Stimulated activated CD4-positive, alpha-beta T cell treated with anti-CD3 and anti-CD28 coated beads, Interleukin-4, amount 100 ng/mL, for 4 hours (primary cell): ENCODE results near the gene ASB3.
"Not testable (repeated sequence)": the region's sequence is repeated elsewhere in the genome, so short reads cannot be mapped to it uniquely, and the experiment has no call there.

Experiments used
- DNase-seq, 2 experiments: peaks; one replicate each; pipeline ENCODE4 v3.0.0-alpha.2; 2020

The ASB3 gene

GRCh38 chr2:53786705-53787613, at the start of gene ASB3, which contains the start of gene ERLEC1:
Gene ASB3, minus strand, starts transcription at chr2:53786953. Its CDS starts 21,381 bp downstream, at chr2:53765572.
Gene ERLEC1, plus strand, starts transcription at chr2:53787044. Its CDS starts 167 bp downstream, at chr2:53787211.
- DNase-seq: peak; percentile 79 to 81

GRCh38 chr2:53829980-53830290, 43.2 kb upstream of the ASB3 start:
- not testable (repeated sequence) for DNase-seq

GRCh38 chr2:53829273-53829979, 42.7 kb upstream of the ASB3 start:
- DNase-seq: no peak

GRCh38 chr2:53828331-53828730, 41.6 kb upstream of the ASB3 start:
- no peak for DNase-seq

- DNase-seq: no peak
These were observed 40.8 kb upstream of the ASB3 start for GRCh38 chr2:53827398-53828175.

GRCh38 chr2:53826587-53827397, 40.0 kb upstream of the ASB3 start:
- no peak for DNase-seq

GRCh38 chr2:53826030-53826410, 39.3 kb upstream of the ASB3 start:
- no peak for DNase-seq

- peak in 1 of 2 experiments; percentile 5 for DNase-seq
These were observed 36.9 kb upstream of the ASB3 start for GRCh38 chr2:53823639-53824038.

- DNase-seq: no peak
These were observed 35.1 kb upstream of the ASB3 start for GRCh38 chr2:53821810-53822209.

GRCh38 chr2:53820711-53821110, 34.0 kb upstream of the ASB3 start:
- no peak for DNase-seq

GRCh38 chr2:53820048-53820447, 33.3 kb upstream of the ASB3 start:
- no peak for DNase-seq

GRCh38 chr2:53819634-53820033, 32.9 kb upstream of the ASB3 start:
- no peak for DNase-seq

GRCh38 chr2:53818854-53819435, 32.2 kb upstream of the ASB3 start:
- no peak for DNase-seq

- DNase-seq: no peak
These were observed 26.4 kb upstream of the ASB3 start for GRCh38 chr2:53813151-53813550.

- no peak for DNase-seq
These were observed 24.8 kb upstream of the ASB3 start for GRCh38 chr2:53811601-53812000.

GRCh38 chr2:53802617-53803151, 15.9 kb upstream of the ASB3 start:
- DNase-seq: no peak

GRCh38 chr2:53801547-53801946, 14.8 kb upstream of the ASB3 start:
- DNase-seq: no peak

- DNase-seq: no peak
These were observed 7.1 kb upstream of the ASB3 start for GRCh38 chr2:53793821-53794220.

GRCh38 chr2:53793261-53793660, 6.5 kb upstream of the ASB3 start:
- DNase-seq: no peak

GRCh38 chr2:53787614-53788289, 999 bp upstream of the ASB3 start:
- DNase-seq: peak in 1 of 2 experiments; percentile 10

GRCh38 chr2:53786352-53786704, 425 bp downstream of the ASB3 start:
- peak in 1 of 2 experiments; percentile 6 for DNase-seq
